Measurements from ENCODE around the gene UBE4A.

UBE4A gene

GRCh38 chr11:118437208-118438125 is 78.1 kb downstream of the UBE4A start:
- Histone ChIP-seq H3K27me3 (replicated peaks) (no peaks in the 10 kb centered on the region), H3K27ac (peak overlapping the region; percentile 66), H3K4me3 (ENCODE audit: low read depth, low read length) (peak overlapping the region; percentile 74), H3K36me3 (replicated peaks) (no peaks in the 10 kb centered on the region)
- no peak for TF ChIP-seq CTCF (IDR thresholded peaks at IDR 0.05; ENCODE audit: low read depth, low read length, missing control alignments)
- DNase-seq, result no peak
- in situ Hi-C loops (cut with HindIII; ENCODE audit: low pct_ligation_motif_present, low sequenced_read_pairs), result no loop called here

GRCh38 chr11:118438314-118438931 is 79.0 kb downstream of the UBE4A start:
- Histone ChIP-seq H3K27ac (peak overlapping the region; percentile 65), H3K27me3 (replicated peaks) (no peaks in the 10 kb centered on the region), H3K36me3 (replicated peaks) (no peaks in the 10 kb centered on the region), H3K4me3 (ENCODE audit: low read depth, low read length) (peak overlapping the region; percentile 74)
- DNase-seq, result peak; percentile 87
- TF ChIP-seq CTCF (IDR thresholded peaks at IDR 0.05; ENCODE audit: low read depth, low read length, missing control alignments), result no peak
- in situ Hi-C loops (cut with HindIII; ENCODE audit: low pct_ligation_motif_present, low sequenced_read_pairs), result no loop called here

- DNase-seq, result no peak
- no peak overlapping the region for H3K27ac ChIP-seq
- in situ Hi-C loops (cut with HindIII; ENCODE audit: low pct_ligation_motif_present, low sequenced_read_pairs), result no loop called here
- no peaks in the 10 kb centered on the region for H3K27me3 ChIP-seq (replicated peaks)
- TF ChIP-seq CTCF (IDR thresholded peaks at IDR 0.05; ENCODE audit: low read depth, low read length, missing control alignments), result no peak
- H3K4me3 ChIP-seq (ENCODE audit: low read depth, low read length), result no peak overlapping the region
- no peaks in the 10 kb centered on the region for H3K36me3 ChIP-seq (replicated peaks)
Measured at GRCh38 chr11:118439646-118440045, 80.2 kb downstream of the UBE4A start.

GRCh38 chr11:118441770-118442275 is 82.4 kb downstream of the UBE4A start:
- no peak for DNase-seq
- in situ Hi-C loops (cut with HindIII; ENCODE audit: low pct_ligation_motif_present, low sequenced_read_pairs), result no loop called here

GRCh38 chr11:118442301-118442700 is 82.9 kb downstream of the UBE4A start:
- Histone ChIP-seq H3K36me3 (replicated peaks) (no peaks in the 10 kb centered on the region), H3K4me3 (ENCODE audit: low read depth, low read length) (no peak overlapping the region), H3K27ac (no peak overlapping the region), H3K27me3 (replicated peaks) (no peaks in the 10 kb centered on the region)
- DNase-seq, result no peak
- TF ChIP-seq CTCF (IDR thresholded peaks at IDR 0.05; ENCODE audit: low read depth, low read length, missing control alignments), result no peak
- in situ Hi-C loops (cut with HindIII; ENCODE audit: low pct_ligation_motif_present, low sequenced_read_pairs), result no loop called here

More at GRCh38 chr11:118441770-118442275, 82.4 kb downstream of the UBE4A start:
- H3K36me3 ChIP-seq (replicated peaks), result no peaks in the 10 kb centered on the region
- no peak overlapping the region for H3K4me3 ChIP-seq (ENCODE audit: low read depth, low read length)
- H3K27ac ChIP-seq, result no peak overlapping the region
- no peaks in the 10 kb centered on the region for H3K27me3 ChIP-seq (replicated peaks)
- TF ChIP-seq CTCF (IDR thresholded peaks at IDR 0.05; ENCODE audit: low read depth, low read length, missing control alignments), result no peak

Measured in brain microvascular endothelial cell (primary cell).